IMR-90 (cell line): ENCODE measurements around the gene OR1J4. TPM values are rescaled to one million over a fixed set of nuclear protein-coding genes. Genes with fewer than 3 reads are reported as not detected.

Experiments used
- ATAC-seq: fragments of 200-7000 bp; cut with Tn5 transposase; 2 replicates; pipeline ENCODE4 v1.9.1; 2020; ENCODE audit warnings: low read depth, mild to moderate bottlenecking, moderate library complexity
- BruUV-seq: library from RNA; stranded (reverse); fragments of 400-500 nt; replicated peaks from 2 replicates; lab custom pipeline; 2021; lab: Mats Ljungman, UMichigan
- CTCF ChIA-PET: fragments of 300-600 bp; formaldehyde crosslinking; extraction: SDS; loops from one replicate; lab custom pipeline; 2021; ENCODE audit warnings: antibody characterized with exemption; lab: Yijun Ruan, JAX
- POLR2A ChIA-PET: fragments of 300-600 bp; sonication (Branson Sonifier 250); formaldehyde crosslinking; loops from one replicate; lab custom pipeline; 2022; ENCODE audit warnings: antibody characterized with exemption; ENCODE audit not compliant: unreplicated experiment; lab: Charles Lee
- DNase-seq: peaks from one replicate; pipeline ENCODE4 v3.0.0; 2013
- H2AFZ ChIP-seq: replicated peaks from 2 replicates; pipeline ENCODE3; 2013; ENCODE audit warnings: low read length, mild to moderate bottlenecking; ENCODE audit not compliant: poor library complexity
- H2AK5ac ChIP-seq: 2 replicates; pipeline ENCODE4 v1.6.1; 2013; ENCODE audit warnings: low read depth, low read length, inconsistent platforms
- H2AK9ac ChIP-seq: replicated peaks from 2 replicates; pipeline ENCODE3; 2013; ENCODE audit warnings: mild to moderate bottlenecking, low read depth, low read length, moderate library complexity; ENCODE audit not compliant: poor library complexity
- H2BK120ac ChIP-seq: 2 replicates; pipeline ENCODE4 v1.6.1; 2013; ENCODE audit warnings: low read depth, low read length, inconsistent platforms
- H2BK15ac ChIP-seq: 3 replicates; pipeline ENCODE4 v1.6.1; 2013; ENCODE audit warnings: low read depth, low read length, inconsistent platforms
- H2BK20ac ChIP-seq: 2 replicates; pipeline ENCODE4 v1.6.1; 2013; ENCODE audit warnings: low read depth, mild to moderate bottlenecking, inconsistent platforms, low read length, moderate library complexity
- H2BK5ac ChIP-seq: 2 replicates; pipeline ENCODE4 v1.6.1; 2013; ENCODE audit warnings: mild to moderate bottlenecking, low read depth, low read length, inconsistent platforms; ENCODE audit not compliant: poor library complexity, severe bottlenecking
- H3K14ac ChIP-seq: replicated peaks from 2 replicates; pipeline ENCODE4 v1.6.1; 2013; ENCODE audit warnings: low read depth, low read length, inconsistent platforms
- H3K18ac ChIP-seq: 2 replicates; pipeline ENCODE4 v1.6.1; 2013; ENCODE audit warnings: low read depth, low read length, control low read depth
- H3K23ac ChIP-seq: 2 replicates; pipeline ENCODE4 v1.6.1; 2013; ENCODE audit warnings: low read depth, low read length, inconsistent platforms
- H3K27ac ChIP-seq: 2 replicates; pipeline ENCODE4 v1.5.1; 2013; ENCODE audit warnings: mild to moderate bottlenecking, control low read depth, low read length; ENCODE audit not compliant: insufficient read depth
- H3K27me3 ChIP-seq: 2 replicates; pipeline ENCODE4 v1.6.1; 2013; ENCODE audit warnings: low read length; ENCODE audit not compliant: control insufficient read depth, insufficient read depth
- H3K36me3 ChIP-seq: 2 replicates; pipeline ENCODE4 v1.6.1; 2013; ENCODE audit warnings: low read length, mixed read lengths; ENCODE audit not compliant: control insufficient read depth, insufficient read depth
- H3K4ac ChIP-seq: 2 replicates; pipeline ENCODE4 v1.6.1; 2013; ENCODE audit warnings: low read depth, low read length, inconsistent platforms
- H3K4me1 ChIP-seq: 2 replicates; pipeline ENCODE4 v1.6.1; 2013; ENCODE audit warnings: low read length, mixed read lengths; ENCODE audit not compliant: control insufficient read depth, insufficient read depth
- H3K4me2 ChIP-seq: 2 replicates; pipeline ENCODE4 v1.6.1; 2013; ENCODE audit warnings: low read depth, mild to moderate bottlenecking, control low read depth, low read length, moderate library complexity
- H3K4me3 ChIP-seq: 2 replicates; pipeline ENCODE4 v1.5.1; 2013; ENCODE audit warnings: low read depth, mild to moderate bottlenecking, control low read depth, low read length, moderate library complexity; ENCODE audit not compliant: insufficient read depth
- H3K56ac ChIP-seq: 2 replicates; pipeline ENCODE4 v1.6.1; 2013; ENCODE audit warnings: low read length, inconsistent platforms; ENCODE audit not compliant: insufficient read depth; ENCODE audit errors: extremely low read depth
- H3K79me1 ChIP-seq, 2 experiments: 2 replicates each; pipeline ENCODE4 v1.6.1; 2013; ENCODE audit warnings: low read length in 2 of 2, inconsistent platforms in 1 of 2, low read depth in 1 of 2
- H3K9ac ChIP-seq: 2 replicates; pipeline ENCODE4 v1.6.1; 2013; ENCODE audit warnings: low read depth, low read length, control low read depth
- H3K9me1 ChIP-seq: 2 replicates; pipeline ENCODE4 v1.6.1; 2013; ENCODE audit warnings: low read length, inconsistent platforms; ENCODE audit not compliant: insufficient read depth
- H3K9me3 ChIP-seq: 2 replicates; pipeline ENCODE4 v1.6.1; 2013; ENCODE audit warnings: low read length; ENCODE audit not compliant: control insufficient read depth, insufficient read depth
- H4K20me1 ChIP-seq: 2 replicates; pipeline ENCODE4 v1.6.1; 2013; ENCODE audit warnings: low read length, inconsistent platforms; ENCODE audit not compliant: insufficient read depth
- H4K5ac ChIP-seq: 2 replicates; pipeline ENCODE4 v1.6.1; 2013; ENCODE audit warnings: mild to moderate bottlenecking, low read depth, low read length, control low read depth
- H4K8ac ChIP-seq, 2 experiments: 2 replicates each; pipeline ENCODE4 v1.6.1; 2013; ENCODE audit warnings: low read depth in 2 of 2, low read length in 2 of 2, control low read depth in 1 of 2, inconsistent platforms in 1 of 2
- H4K91ac ChIP-seq: 2 replicates; pipeline ENCODE4 v1.6.1; 2013; ENCODE audit warnings: low read depth, low read length, inconsistent platforms; ENCODE audit not compliant: insufficient read depth
- CTCF ChIP-seq: conservative IDR thresholded peaks from 2 replicates; pipeline ENCODE4 v1.5.1; 2012; ENCODE audit warnings: mild to moderate bottlenecking, low read depth, low read length, improper control_type of control experiment
- RAD21 ChIP-seq: IDR thresholded peaks from 2 replicates; pipeline ENCODE4 v1.6.1; 2012; ENCODE audit warnings: low read length, improper control_type of control experiment
- WGBS, 2 experiments: methylation state at CpG; one replicate each; pipeline versions ENCODE4 v1.1.5 to v1.1.7; 2013; ENCODE audit warnings: missing lambda C conversion rate in 2 of 2; ENCODE audit not compliant: insufficient read length in 1 of 2; ENCODE audit errors: extremely low coverage in 2 of 2; 5-methylcytosine and 5-hydroxymethylcytosine counted together
- dilution Hi-C: fragments of 300-500 bp; cut with HindIII; formaldehyde crosslinking; loops from one replicate; pipeline ENCODE4 v1.14.3; 2018; ENCODE audit warnings: low sequenced_read_pairs; ENCODE audit not compliant: unreplicated experiment
- in situ Hi-C: fragments of 300-500 bp; cut with MboI; formaldehyde crosslinking; loops from 3 replicates; pipeline ENCODE4 v1.14.3; 2019; ENCODE audit warnings: low sequenced_read_pairs, inconsistent platforms, mixed read lengths
- intact Hi-C: fragments of 100-400 bp; cut with micrococcal nuclease; formaldehyde crosslinking; loops from 2 replicates; pipeline ENCODE4 v1.10.0; 2022
- polyA plus RNA-seq, 3 experiments: library from polyadenylated mRNA; depleted of rRNA; stranded (reverse); fragments of >200 nt; gene quantifications; 2 replicates each; pipeline ENCODE4 v1.2.3, GENCODE V29; 2012; ENCODE audit warnings: low replicate concordance in 1 of 3
- total RNA-seq: library from RNA; depleted of rRNA; stranded (reverse); fragments of >200 nt; gene quantifications from 2 replicates; pipeline ENCODE4 v1.2.3, GENCODE V29; 2012; rRNA removed

OR1J4 gene
- total and polyA plus RNA-seq, 2 of the 4 experiments (the other 2 are of a cell fraction) = not detected

- Histone ChIP-seq H2AFZ (no peak overlapping the region), H3K9me3 (no peaks in the 10 kb centered on the region), H3K18ac (no peak overlapping the region), H2AK5ac (no peak overlapping the region), H3K56ac (no peak overlapping the region), H2BK5ac (no peak overlapping the region), H3K27ac (no peak overlapping the region), H3K23ac (no peak overlapping the region), H3K36me3 (no peaks in the 10 kb centered on the region), H4K20me1 (no peaks in the 10 kb centered on the region), H3K4me3 (no peak overlapping the region), H3K9me1 (no peaks in the 10 kb centered on the region), H2BK20ac (no peak overlapping the region), H3K4me2 (no peak overlapping the region), H3K9ac (no peak overlapping the region), H3K79me1 (no peaks in the 10 kb centered on the region), H2AK9ac (no peak overlapping the region), H4K5ac (no peak overlapping the region), H4K91ac (no peak overlapping the region), H4K8ac (no peak overlapping the region), H2BK15ac (no peak overlapping the region), H2BK120ac (no peak overlapping the region), H3K4me1 (peaks cover 3% of the 10 kb centered on the region; the same call in 1 of the 2 replicates), H3K4ac (no peak overlapping the region), H3K27me3 (peaks cover 1% of the 10 kb centered on the region), H3K14ac (no peak overlapping the region)
- DNase-seq (no peak), ATAC-seq (no peak)
- TF ChIP-seq CTCF (no peak), RAD21 (no peak)
- ChIA-PET POLR2A (no interaction called here), CTCF (no interaction called here)
- intact Hi-C loops = no loop called here
- WGBS, 2 experiments = 49% methylated on average over 3 of the region's 4 CpGs; no CpG with 5 or more reads in 1 of the 2 experiments
- dilution Hi-C loops = no loop called here
- in situ Hi-C loops = no loop called here
- BruUV-seq = no TSS peak
These were observed 49.0 kb downstream of the OR1J4 start for GRCh38 chr9:122567901-122568300.

Other genes starting within 250 kb of the OR1J4 start
- 21.1 and 24.7 TPM in 2 replicates for gene PTGS1, start 148.1 kb upstream of the OR1J4 start, total RNA-seq
- 33.9 and 38.3 TPM in 2 replicates for gene PTGS1, start 148.1 kb upstream of the OR1J4 start, polyA plus RNA-seq (2012; rRNA removed)
- gene OR1J1, start 41.2 kb upstream of the OR1J4 start, total RNA-seq = not detected in 2 replicates
- gene OR1J1, start 41.2 kb upstream of the OR1J4 start, polyA plus RNA-seq (2012; rRNA removed) = not detected in 2 replicates
- gene OR1J2, start 8.3 kb upstream of the OR1J4 start, total RNA-seq = not detected in 2 replicates
- gene OR1J2, start 8.3 kb upstream of the OR1J4 start, polyA plus RNA-seq (2012; rRNA removed) = not detected in 2 replicates
- not detected in 2 replicates for gene OR1N1, start 8.2 kb downstream of the OR1J4 start, total RNA-seq
- not detected in 2 replicates for gene OR1N1, start 8.2 kb downstream of the OR1J4 start, polyA plus RNA-seq (2012; rRNA removed)
- gene OR1N2, start 34.0 kb downstream of the OR1J4 start, total RNA-seq = not detected in 2 replicates
- not detected in 2 replicates for gene OR1N2, start 34.0 kb downstream of the OR1J4 start, polyA plus RNA-seq (2012; rRNA removed)
- gene OR1L8, start 64.2 kb downstream of the OR1J4 start, total RNA-seq = not detected in 2 replicates
- gene OR1L8, start 64.2 kb downstream of the OR1J4 start, polyA plus RNA-seq (2012; rRNA removed) = not detected in 2 replicates
- not detected in 2 replicates for gene OR1Q1, start 95.6 kb downstream of the OR1J4 start, total RNA-seq
- not detected in 2 replicates for gene OR1Q1, start 95.6 kb downstream of the OR1J4 start, polyA plus RNA-seq (2012; rRNA removed)
- not detected in 2 replicates for gene OR1B1, start 138.5 kb downstream of the OR1J4 start, total RNA-seq
- gene OR1B1, start 138.5 kb downstream of the OR1J4 start, polyA plus RNA-seq (2012; rRNA removed) = not detected in 2 replicates
- not detected in 2 replicates for gene OR1L1, start 142.6 kb downstream of the OR1J4 start, total RNA-seq
- gene OR1L1, start 142.6 kb downstream of the OR1J4 start, polyA plus RNA-seq (2012; rRNA removed) = not detected in 2 replicates
- not detected in 2 replicates for gene OR1L3, start 156.0 kb downstream of the OR1J4 start, total RNA-seq
- gene OR1L3, start 156.0 kb downstream of the OR1J4 start, polyA plus RNA-seq (2012; rRNA removed) = not detected in 2 replicates
- gene OR1L4, start 204.8 kb downstream of the OR1J4 start, total RNA-seq = not detected in 2 replicates
- not detected in 2 replicates for gene OR1L4, start 204.8 kb downstream of the OR1J4 start, polyA plus RNA-seq (2012; rRNA removed)
- gene OR1L6, start 223.2 kb downstream of the OR1J4 start, total RNA-seq = not detected in 2 replicates
- gene OR1L6, start 223.2 kb downstream of the OR1J4 start, polyA plus RNA-seq (2012; rRNA removed) = not detected in 2 replicates